Stomach (tissue), 4 donors: Measurements from ENCODE around the gene PIEZO2.

Source experiments
- POLR2A ChIP-seq, 4 donors: fragments of 450-650 bp; IDR thresholded peaks; one replicate each; pipeline ENCODE4 v1.6.1; 2016; ENCODE audit warnings: antibody characterized with exemption in 4 of 4, control low read depth in 2 of 4, mild to moderate bottlenecking in 1 of 4, moderate library complexity in 1 of 4
- TF ChIP-seq, protein P1 (sequence below), 7 experiments: fragments of 450-650 bp in 4 of 7; fragments of 200-600 bp in 3 of 7; sonication (generic) in 3 of 7; IDR thresholded peaks; one replicate each; pipeline ENCODE4 v1.5.1; 2016 to 2019; ENCODE audit warnings: antibody characterized with exemption in 7 of 7, control low read depth in 2 of 7, mild to moderate bottlenecking in 1 of 7

GRCh38 chr18:10971717-10972116, 177.7 kb downstream of the PIEZO2 start:
- TF ChIP-seq POLR2A (IDR thresholded peaks at IDR 0.05) = no peak
- TF ChIP-seq, protein P1, sequence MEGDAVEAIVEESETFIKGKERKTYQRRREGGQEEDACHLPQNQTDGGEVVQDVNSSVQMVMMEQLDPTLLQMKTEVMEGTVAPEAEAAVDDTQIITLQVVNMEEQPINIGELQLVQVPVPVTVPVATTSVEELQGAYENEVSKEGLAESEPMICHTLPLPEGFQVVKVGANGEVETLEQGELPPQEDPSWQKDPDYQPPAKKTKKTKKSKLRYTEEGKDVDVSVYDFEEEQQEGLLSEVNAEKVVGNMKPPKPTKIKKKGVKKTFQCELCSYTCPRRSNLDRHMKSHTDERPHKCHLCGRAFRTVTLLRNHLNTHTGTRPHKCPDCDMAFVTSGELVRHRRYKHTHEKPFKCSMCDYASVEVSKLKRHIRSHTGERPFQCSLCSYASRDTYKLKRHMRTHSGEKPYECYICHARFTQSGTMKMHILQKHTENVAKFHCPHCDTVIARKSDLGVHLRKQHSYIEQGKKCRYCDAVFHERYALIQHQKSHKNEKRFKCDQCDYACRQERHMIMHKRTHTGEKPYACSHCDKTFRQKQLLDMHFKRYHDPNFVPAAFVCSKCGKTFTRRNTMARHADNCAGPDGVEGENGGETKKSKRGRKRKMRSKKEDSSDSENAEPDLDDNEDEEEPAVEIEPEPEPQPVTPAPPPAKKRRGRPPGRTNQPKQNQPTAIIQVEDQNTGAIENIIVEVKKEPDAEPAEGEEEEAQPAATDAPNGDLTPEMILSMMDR (IDR thresholded peaks at IDR 0.05) = no peak
